ENCODE results near the gene DNAH6. TPM values are rescaled to one million over a fixed set of nuclear protein-coding genes. Genes with fewer than 3 reads are reported as not detected.

The DNAH6 gene
- total and polyA plus RNA-seq, 11 donors = 0.05 to 0.75 (median 0.10) TPM; not detected in 2

DNA sequence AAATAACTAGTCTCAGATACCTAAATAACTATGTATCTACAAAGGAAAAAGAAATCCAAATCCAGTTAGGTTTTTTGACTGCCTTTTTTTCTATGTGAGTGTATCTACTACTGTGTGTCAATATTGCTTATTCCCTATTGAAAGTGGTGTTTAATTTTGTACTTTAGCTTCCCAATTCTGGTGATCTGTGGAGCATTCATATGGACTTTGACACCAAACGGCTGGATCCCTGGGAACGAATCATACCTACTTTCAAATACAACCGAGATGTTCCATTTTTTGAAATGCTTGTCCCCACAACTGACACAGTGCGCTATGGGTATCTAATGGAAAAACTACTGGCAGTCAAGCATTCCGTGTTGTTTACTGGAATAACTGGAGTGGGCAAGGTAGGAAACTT is 152.8 kb downstream of the DNAH6 start:
- Histone ChIP-seq H3K27me3 (no peaks in the 10 kb centered on the region), H3K4me3 (no peak overlapping the region), H3K9me3 (peaks cover 0 to 2% (median 0%) of the 10 kb centered on the region in 12 donors), H3K4me1 (no peaks in the 10 kb centered on the region), H3K27ac (no peak overlapping the region), H3K36me3 (no peaks in the 10 kb centered on the region)
- intact Hi-C loops (cut with DNase I) = no loop called here
- 79 to 89% (median 88%) methylated on average over 5 of the region's 5 CpGs for WGBS, 4 donors
- TF ChIP-seq, protein P1, sequence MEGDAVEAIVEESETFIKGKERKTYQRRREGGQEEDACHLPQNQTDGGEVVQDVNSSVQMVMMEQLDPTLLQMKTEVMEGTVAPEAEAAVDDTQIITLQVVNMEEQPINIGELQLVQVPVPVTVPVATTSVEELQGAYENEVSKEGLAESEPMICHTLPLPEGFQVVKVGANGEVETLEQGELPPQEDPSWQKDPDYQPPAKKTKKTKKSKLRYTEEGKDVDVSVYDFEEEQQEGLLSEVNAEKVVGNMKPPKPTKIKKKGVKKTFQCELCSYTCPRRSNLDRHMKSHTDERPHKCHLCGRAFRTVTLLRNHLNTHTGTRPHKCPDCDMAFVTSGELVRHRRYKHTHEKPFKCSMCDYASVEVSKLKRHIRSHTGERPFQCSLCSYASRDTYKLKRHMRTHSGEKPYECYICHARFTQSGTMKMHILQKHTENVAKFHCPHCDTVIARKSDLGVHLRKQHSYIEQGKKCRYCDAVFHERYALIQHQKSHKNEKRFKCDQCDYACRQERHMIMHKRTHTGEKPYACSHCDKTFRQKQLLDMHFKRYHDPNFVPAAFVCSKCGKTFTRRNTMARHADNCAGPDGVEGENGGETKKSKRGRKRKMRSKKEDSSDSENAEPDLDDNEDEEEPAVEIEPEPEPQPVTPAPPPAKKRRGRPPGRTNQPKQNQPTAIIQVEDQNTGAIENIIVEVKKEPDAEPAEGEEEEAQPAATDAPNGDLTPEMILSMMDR (IDR thresholded peaks at IDR 0.05) = no peak
- no peak for TF ChIP-seq POLR2A (IDR thresholded peaks at IDR 0.05)
- DNase-seq (no peak), ATAC-seq (no peak)

DNA sequence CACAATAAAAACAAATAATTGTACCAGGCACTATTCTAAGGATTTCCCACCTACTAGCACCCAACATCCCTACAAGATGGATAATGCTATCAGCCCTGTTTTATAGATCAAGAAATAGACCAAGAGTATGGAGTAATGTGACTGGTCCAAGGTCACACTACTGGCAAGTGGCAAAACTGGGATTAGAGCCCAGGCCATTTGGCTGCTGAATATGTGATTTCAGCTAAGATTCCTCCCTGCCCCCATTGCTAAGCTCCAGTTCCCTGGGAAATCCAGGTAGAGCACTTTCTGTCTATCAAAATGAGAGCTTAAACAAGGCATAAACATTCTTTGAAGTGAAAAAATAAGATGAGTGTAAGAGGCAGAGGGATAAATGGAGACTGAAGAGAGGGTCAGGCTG is 157.8 kb downstream of the DNAH6 start:
- intact Hi-C loops (cut with DNase I) = no loop called here
- Histone ChIP-seq H3K4me3 (no peak overlapping the region), H3K9me3 (no peaks in the 10 kb centered on the region), H3K4me1 (no peaks in the 10 kb centered on the region), H3K36me3 (no peaks in the 10 kb centered on the region), H3K27ac (no peak overlapping the region), H3K27me3 (no peaks in the 10 kb centered on the region)
- no peak for DNase-seq
- ATAC-seq = no peak
- no peak for TF ChIP-seq POLR2A (IDR thresholded peaks at IDR 0.05)
- TF ChIP-seq, protein P1 (IDR thresholded peaks at IDR 0.05) = no peak

DNA sequence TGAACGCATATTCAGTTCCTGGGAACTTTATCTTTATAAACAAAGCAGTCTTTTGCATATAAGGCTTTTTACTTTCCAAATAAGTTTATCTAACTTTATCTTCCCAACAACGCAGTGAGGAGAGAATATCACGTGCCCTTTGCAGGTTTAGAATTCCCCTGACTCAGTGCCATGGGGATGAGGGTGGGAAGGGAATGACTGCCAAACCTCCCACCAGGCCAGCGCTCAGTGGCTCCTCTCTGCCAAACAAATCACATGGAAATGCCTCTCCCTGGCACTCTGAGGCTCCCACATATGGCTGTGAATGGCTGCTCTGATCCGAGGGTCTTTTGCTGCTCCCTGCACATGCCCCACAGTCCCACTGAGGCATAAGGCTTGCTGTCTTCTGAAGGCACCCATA is 158.3 kb downstream of the DNAH6 start:
- DNase-seq (no peak), ATAC-seq (no peak)
- no peak for TF ChIP-seq POLR2A (IDR thresholded peaks at IDR 0.05)
- TF ChIP-seq, protein P1 (IDR thresholded peaks at IDR 0.05) = no peak
- Histone ChIP-seq H3K27ac (no peak overlapping the region), H3K4me3 (no peak overlapping the region), H3K27me3 (no peaks in the 10 kb centered on the region), H3K4me1 (no peaks in the 10 kb centered on the region), H3K9me3 (no peaks in the 10 kb centered on the region), H3K36me3 (no peaks in the 10 kb centered on the region)
- 28 to 49% (median 38%) methylated on average over 5 of the region's 5 CpGs for WGBS, 4 donors
- intact Hi-C loops (cut with DNase I) = no loop called here

DNA sequence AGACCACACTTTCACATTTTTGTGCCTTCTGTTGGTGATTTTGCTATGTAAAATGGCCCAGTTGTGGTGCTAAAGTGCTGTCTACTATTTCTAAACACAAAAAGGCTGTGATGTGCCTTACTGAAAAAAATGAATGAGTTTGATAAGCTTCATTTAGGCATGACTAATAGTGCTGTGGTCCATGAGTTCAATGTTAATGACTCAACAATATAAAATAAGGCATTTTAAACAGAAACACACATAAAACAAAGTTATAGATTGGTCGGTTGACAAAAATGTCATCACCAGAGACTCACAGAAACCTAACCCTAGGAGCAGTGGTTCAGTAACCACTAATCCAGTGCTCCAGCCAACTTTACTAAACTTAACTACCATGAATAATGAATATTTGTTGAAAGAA is 160.0 kb downstream of the DNAH6 start:
- 77 to 93% (median 85%) methylated on average over 1 of the region's 1 CpG for WGBS, 4 donors

More for the DNA sequence above, 160.0 kb downstream of the DNAH6 start:
- Histone ChIP-seq H3K4me3 (no peak overlapping the region), H3K9me3 (no peaks in the 10 kb centered on the region), H3K36me3 (no peaks in the 10 kb centered on the region), H3K27ac (no peak overlapping the region), H3K27me3 (no peaks in the 10 kb centered on the region), H3K4me1 (no peaks in the 10 kb centered on the region)
- TF ChIP-seq, protein P1 (IDR thresholded peaks at IDR 0.05) = no peak
- TF ChIP-seq POLR2A (IDR thresholded peaks at IDR 0.05) = no peak
- intact Hi-C loops (cut with DNase I) = no loop called here
- no peak for ATAC-seq
- no peak for DNase-seq

All from heart left ventricle (tissue), 16 donors.